C4-2B (cell line): ENCODE results near the gene KCNK7.

ENCODE experiments used
- H3K27ac ChIP-seq: fragments of 450-650 bp; 2 replicates; pipeline ENCODE4 v1.5.1; 2017
- ZFX ChIP-seq: fragments of 450-650 bp; IDR thresholded peaks from 2 replicates; pipeline ENCODE4 v1.6.1; 2017
- TF ChIP-seq, protein P1 (sequence below): fragments of 450-650 bp; conservative IDR thresholded peaks from 2 replicates; pipeline ENCODE4 v1.5.1; 2017; ENCODE audit warnings: mild to moderate bottlenecking

KCNK7 gene

DNA sequence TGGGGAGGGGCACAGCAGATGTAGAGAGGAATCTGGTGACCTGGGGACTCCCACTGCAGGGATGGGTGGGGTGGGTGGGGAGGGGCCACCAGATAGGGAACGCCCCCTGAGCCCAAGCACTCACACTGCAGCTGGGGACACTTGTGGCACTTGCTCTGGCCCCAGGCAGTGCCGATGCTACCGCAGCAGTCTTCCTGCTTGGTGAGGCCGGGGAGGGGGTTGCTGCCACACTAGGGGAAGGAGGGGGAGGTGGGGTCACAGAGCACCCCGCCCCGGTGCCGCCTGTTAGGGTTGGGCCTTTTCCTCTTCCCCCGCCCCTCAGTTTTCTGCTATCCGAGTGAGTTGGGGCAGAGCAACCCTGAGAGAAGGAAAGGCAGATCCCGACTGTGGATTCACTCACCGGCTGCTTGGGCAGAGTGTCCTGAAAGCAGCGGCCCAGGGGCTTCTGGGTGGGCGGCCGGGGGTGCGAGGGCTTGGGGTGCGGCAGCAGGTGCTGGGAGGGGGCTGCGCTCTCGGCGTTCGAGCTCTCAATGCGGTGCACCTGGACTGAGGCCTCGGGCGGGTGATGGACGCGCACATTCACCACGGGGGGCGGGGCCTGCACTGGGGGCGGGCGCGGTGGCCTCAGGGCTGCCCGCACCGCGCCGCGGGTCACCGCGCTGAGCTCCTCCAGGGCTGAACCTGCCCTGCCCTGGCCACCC, 42.1 kb downstream of the KCNK7 start:
- TF ChIP-seq, protein P1, sequence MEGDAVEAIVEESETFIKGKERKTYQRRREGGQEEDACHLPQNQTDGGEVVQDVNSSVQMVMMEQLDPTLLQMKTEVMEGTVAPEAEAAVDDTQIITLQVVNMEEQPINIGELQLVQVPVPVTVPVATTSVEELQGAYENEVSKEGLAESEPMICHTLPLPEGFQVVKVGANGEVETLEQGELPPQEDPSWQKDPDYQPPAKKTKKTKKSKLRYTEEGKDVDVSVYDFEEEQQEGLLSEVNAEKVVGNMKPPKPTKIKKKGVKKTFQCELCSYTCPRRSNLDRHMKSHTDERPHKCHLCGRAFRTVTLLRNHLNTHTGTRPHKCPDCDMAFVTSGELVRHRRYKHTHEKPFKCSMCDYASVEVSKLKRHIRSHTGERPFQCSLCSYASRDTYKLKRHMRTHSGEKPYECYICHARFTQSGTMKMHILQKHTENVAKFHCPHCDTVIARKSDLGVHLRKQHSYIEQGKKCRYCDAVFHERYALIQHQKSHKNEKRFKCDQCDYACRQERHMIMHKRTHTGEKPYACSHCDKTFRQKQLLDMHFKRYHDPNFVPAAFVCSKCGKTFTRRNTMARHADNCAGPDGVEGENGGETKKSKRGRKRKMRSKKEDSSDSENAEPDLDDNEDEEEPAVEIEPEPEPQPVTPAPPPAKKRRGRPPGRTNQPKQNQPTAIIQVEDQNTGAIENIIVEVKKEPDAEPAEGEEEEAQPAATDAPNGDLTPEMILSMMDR, result no peak
- no peak overlapping the region for H3K27ac ChIP-seq

DNA sequence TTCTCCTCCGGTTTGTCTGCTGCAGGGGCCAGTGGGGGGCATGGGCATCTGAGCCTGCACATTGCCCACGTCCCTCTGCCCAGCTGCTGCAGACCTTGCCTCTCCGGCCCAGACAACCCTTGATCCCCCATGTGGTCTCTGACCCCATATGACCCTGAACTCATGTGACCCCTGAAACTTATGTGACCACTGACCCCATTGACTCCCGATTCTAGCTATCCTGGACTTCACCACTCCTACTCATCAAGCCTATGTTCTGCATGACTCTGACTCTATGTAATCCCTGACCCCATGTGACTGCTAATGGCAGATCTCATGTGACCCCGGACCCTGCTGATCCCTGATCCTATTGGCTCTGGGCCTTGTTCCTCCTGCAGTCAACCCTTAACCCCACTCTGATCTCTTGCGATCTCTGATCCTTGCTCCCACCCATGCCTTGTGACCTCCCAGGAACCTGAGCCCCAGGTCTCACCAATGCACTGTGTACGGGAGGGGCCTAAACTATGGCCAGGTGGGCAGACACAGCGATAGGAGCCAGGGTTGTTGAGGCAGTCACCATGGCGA, 43.1 kb downstream of the KCNK7 start:
- no peak for TF ChIP-seq ZFX
- TF ChIP-seq, protein P1, result no peak; the same call in 1 of the 2 replicates
- no peak overlapping the region for H3K27ac ChIP-seq

DNA sequence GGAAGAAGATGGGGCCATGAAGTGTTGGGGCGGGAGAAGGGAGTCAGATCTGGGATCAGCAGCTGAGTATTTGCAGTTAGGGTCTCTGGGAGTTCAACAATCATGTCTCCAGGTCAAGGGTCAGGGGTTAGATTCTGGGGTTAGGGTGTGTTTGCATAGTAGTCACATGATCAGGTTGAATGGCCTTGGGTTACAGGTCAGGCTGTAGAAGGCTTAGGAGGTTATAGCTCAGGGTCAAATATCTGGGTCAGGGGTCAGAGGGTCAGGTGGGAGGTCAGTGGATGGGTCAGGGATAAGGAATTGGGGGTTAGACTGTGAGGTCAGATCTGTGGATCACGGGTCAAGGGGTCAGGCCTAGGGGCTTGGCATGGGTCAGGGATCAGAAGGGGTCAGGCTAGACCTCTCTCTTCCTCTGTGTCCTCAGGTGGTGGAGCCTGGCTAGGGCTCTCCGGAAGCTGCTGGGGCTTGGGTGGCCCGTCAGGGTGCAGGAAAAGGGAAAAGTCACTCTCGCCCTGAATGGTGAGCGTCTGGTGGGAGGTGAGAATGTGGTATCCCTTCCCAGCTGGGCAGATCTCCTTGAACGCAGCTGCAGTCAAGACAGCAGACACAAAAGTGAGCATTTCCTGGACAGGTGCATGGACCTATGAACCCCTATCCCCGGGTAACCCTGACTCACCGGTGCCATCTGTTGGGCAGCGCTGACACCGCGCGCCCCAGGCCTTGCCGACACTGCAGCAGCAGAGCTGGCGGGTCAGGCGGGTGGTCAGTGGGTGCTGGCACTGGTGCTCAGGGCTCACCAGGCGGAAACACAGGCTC, 43.8 kb downstream of the KCNK7 start:
- no peak overlapping the region for H3K27ac ChIP-seq
- no peak for TF ChIP-seq ZFX
- TF ChIP-seq, protein P1, result peak; percentile 83

DNA sequence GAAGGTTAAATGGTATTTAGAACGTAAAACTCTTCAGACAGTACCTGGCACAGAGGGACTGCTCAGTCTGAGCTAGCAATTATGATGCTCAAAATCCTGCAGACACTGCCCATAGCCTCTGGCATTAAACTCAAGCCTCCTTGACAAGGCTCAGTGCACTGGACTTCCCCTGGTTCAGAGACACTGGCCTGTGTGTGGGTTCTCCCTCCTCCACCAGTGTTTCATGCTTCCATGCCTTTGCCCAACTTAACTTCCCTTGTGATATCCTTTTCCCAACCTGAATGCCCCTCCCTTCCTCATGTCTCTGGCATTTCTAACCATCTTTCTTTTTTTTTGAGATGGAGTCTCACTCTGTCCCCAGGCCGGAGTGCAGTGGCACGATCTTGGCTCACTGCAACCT, 46.5 kb downstream of the KCNK7 start:
- H3K27ac ChIP-seq, result no peak overlapping the region
- no peak for TF ChIP-seq ZFX
- TF ChIP-seq, protein P1, result no peak

DNA sequence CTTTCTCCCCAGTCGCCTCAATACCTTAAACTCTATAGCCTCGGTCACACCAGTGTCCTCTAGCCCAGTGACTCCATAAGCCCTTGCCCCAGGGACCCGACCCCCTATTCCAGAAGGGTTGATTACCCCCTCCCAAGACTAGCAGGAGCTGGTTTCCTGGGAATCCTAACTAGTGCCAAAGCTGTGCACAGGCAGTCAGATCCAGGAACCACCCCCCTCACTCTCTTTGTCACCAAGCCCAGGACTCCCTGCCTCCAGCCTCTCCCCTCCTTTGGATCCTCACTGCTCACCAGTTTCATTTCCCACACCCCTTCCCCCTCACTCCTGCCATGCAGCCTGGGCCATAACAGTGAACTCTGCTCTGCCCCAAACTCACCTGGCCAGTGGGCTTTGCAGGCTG, 47.2 kb downstream of the KCNK7 start:
- no peak overlapping the region for H3K27ac ChIP-seq
- TF ChIP-seq, protein P1, result no peak
- no peak for TF ChIP-seq ZFX

DNA sequence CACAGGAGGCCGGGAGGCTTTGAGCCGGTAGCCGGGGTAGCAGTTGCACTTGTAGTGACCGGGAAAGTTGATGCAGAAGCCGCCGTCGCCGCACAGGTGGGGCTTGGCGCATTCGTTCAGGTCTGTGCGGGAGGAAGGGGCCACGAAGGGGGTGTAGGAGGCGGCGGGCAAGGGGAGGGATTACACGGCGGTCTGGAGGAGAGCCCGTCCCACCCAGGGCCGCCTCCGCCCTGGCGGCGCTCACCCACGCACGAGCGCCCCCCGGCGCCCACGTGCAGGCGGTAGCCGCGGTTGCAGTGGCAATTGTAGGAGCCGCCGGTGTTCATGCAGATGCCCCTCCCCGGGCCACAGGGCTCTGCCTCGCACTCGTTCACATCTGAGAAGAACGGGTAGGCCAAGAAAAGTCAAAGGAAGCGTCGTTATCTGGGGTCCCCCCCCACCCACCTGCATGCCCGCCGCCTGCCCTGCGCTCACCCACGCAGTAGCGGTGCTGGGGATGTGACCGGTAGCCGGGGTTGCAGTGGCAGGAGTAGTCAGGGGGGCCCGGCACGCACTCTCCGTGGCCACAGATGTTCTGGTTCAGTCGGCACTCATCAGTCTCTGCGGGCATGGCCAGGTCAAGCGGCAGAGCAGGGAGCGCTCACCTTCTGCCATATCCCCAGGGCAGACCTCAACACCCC, 48.0 kb downstream of the KCNK7 start:
- no peak overlapping the region for H3K27ac ChIP-seq
- TF ChIP-seq ZFX, result no peak
- TF ChIP-seq, protein P1, result no peak
